HG03025 (cell line): ENCODE measurements around the gene NEDD4.
"Not testable (repeated sequence)": the region's sequence is repeated elsewhere in the genome, so short reads cannot be mapped to it uniquely, and the experiment has no call there.

Experiments
- ATAC-seq: cut with Tn5 transposase; IDR thresholded peaks from one replicate; pipeline ENCODE4 v1.9.1; 2021; ENCODE audit warnings: mild to moderate bottlenecking, moderate library complexity; ENCODE audit not compliant: unreplicated experiment, low FRiP score

NEDD4 gene

GRCh38 chr15:55842897-55843296, 150.5 kb downstream of the NEDD4 start:
- ATAC-seq = not testable (repeated sequence)

GRCh38 chr15:55835866-55836265, 157.5 kb downstream of the NEDD4 start:
- ATAC-seq = no peak

GRCh38 chr15:55834331-55834730, 159.1 kb downstream of the NEDD4 start:
- ATAC-seq = no peak

- ATAC-seq = no peak
Measured at GRCh38 chr15:55829826-55830225, 163.6 kb downstream of the NEDD4 start.

GRCh38 chr15:55827955-55828354, 165.5 kb downstream of the NEDD4 start:
- no peak for ATAC-seq

GRCh38 chr15:55827204-55827603, 166.2 kb downstream of the NEDD4 start:
- ATAC-seq = no peak

GRCh38 chr15:55824857-55825613, 168.4 kb downstream of the NEDD4 start:
- no peak for ATAC-seq

GRCh38 chr15:55823699-55824340, 169.6 kb downstream of the NEDD4 start:
- ATAC-seq = no peak

GRCh38 chr15:55823191-55823670, 170.2 kb downstream of the NEDD4 start:
- no peak for ATAC-seq

GRCh38 chr15:55821740-55822139, 171.7 kb downstream of the NEDD4 start:
- not testable (repeated sequence) for ATAC-seq

GRCh38 chr15:55820043-55820442, 173.4 kb downstream of the NEDD4 start:
- no peak for ATAC-seq

GRCh38 chr15:55819397-55820034, 173.9 kb downstream of the NEDD4 start:
- ATAC-seq = no peak

- ATAC-seq = no peak
Measured at GRCh38 chr15:55816017-55816416, 177.4 kb downstream of the NEDD4 start.

GRCh38 chr15:55802600-55803376, 190.6 kb downstream of the NEDD4 start:
- ATAC-seq = no peak

- no peak for ATAC-seq
Measured at GRCh38 chr15:55800216-55800615, 193.2 kb downstream of the NEDD4 start.

- ATAC-seq = no peak
Measured at GRCh38 chr15:55799291-55800212, 193.9 kb downstream of the NEDD4 start.

GRCh38 chr15:55796321-55796965, 197.0 kb downstream of the NEDD4 start:
- ATAC-seq = no peak

GRCh38 chr15:55795031-55795430, 198.4 kb downstream of the NEDD4 start:
- ATAC-seq = no peak
